HL-60 (cell line): ENCODE results near the gene MAGIX.
A peak's percentile ranks its signal among the peaks of the same experiment; 100 is the strongest.

Experiments used
- DNase-seq, 2 experiments: peaks; one replicate each; pipeline ENCODE4 v3.0.0-alpha.2; 2010 to 2020; ENCODE audit warnings: low read depth in 1 of 2, low spot score in 1 of 2
- H3K27ac ChIP-seq: fragments of 250-450 bp; sonication (Bioruptor Pico); replicated peaks from 2 replicates; pipeline ENCODE4 v1.5.1; 2020; ENCODE audit warnings: mild to moderate bottlenecking, moderate library complexity
- H3K27me3 ChIP-seq: fragments of 250-450 bp; sonication (Bioruptor Pico); 2 replicates; pipeline ENCODE4 v1.5.1; 2021; ENCODE audit warnings: mild to moderate bottlenecking, moderate library complexity; ENCODE audit not compliant: insufficient read depth, poor library complexity, severe bottlenecking
- H3K4me3 ChIP-seq: replicated peaks from 2 replicates; pipeline ENCODE4 v1.5.1; 2011; ENCODE audit warnings: mild to moderate bottlenecking, control low read depth, low read length; ENCODE audit not compliant: insufficient read depth
- CTCF ChIP-seq: IDR thresholded peaks from one replicate; pipeline ENCODE4 v1.5.1; 2011; ENCODE audit warnings: low read length, control low read depth, inconsistent platforms; ENCODE audit not compliant: insufficient read depth
- GABPA ChIP-seq: IDR thresholded peaks from 2 replicates; pipeline ENCODE4 v1.6.1; 2012; ENCODE audit warnings: low read depth
- POLR2AphosphoS5 ChIP-seq: IDR thresholded peaks from 2 replicates; pipeline ENCODE4 v1.6.1; 2012; ENCODE audit warnings: low read depth
- SPI1 ChIP-seq: IDR thresholded peaks from 2 replicates; pipeline ENCODE4 v1.6.1; 2012; ENCODE audit warnings: low read depth, mild to moderate bottlenecking, borderline replicate concordance
- long read RNA-seq: library from polyadenylated mRNA; unstranded; transcript quantifications from one replicate; pipeline ENCODE4 v2.0.0, GENCODE V29; 2020
- TF ChIP-seq, protein P1 (sequence below): IDR thresholded peaks from 2 replicates; pipeline ENCODE4 v1.6.1; 2012; ENCODE audit warnings: low read depth; ENCODE audit not compliant: insufficient replicate concordance

The MAGIX gene
- long read RNA-seq, partial matches to known transcripts = 1 of 1 reads
- long read RNA-seq, other reads (novel, unspliced or antisense) = 0 of 1 reads

GRCh38 chrX:49162620-49163019 lies at the start of gene MAGIX:
Gene MAGIX, plus strand, starts transcription at chrX:49162758. Its CDS starts 132 bp downstream, at chrX:49162890.
- Histone ChIP-seq H3K4me3 (no peak within 1 kb of the TSS; the same call in 1 of the 2 replicates), H3K27me3 (no peaks in the 10 kb centered on the region), H3K27ac (peak within 1 kb of the TSS; percentile 92)
- no peak for TF ChIP-seq GABPA
- TF ChIP-seq SPI1 = no peak
- no peak for TF ChIP-seq POLR2AphosphoS5
- no peak for TF ChIP-seq CTCF
- TF ChIP-seq, protein P1, sequence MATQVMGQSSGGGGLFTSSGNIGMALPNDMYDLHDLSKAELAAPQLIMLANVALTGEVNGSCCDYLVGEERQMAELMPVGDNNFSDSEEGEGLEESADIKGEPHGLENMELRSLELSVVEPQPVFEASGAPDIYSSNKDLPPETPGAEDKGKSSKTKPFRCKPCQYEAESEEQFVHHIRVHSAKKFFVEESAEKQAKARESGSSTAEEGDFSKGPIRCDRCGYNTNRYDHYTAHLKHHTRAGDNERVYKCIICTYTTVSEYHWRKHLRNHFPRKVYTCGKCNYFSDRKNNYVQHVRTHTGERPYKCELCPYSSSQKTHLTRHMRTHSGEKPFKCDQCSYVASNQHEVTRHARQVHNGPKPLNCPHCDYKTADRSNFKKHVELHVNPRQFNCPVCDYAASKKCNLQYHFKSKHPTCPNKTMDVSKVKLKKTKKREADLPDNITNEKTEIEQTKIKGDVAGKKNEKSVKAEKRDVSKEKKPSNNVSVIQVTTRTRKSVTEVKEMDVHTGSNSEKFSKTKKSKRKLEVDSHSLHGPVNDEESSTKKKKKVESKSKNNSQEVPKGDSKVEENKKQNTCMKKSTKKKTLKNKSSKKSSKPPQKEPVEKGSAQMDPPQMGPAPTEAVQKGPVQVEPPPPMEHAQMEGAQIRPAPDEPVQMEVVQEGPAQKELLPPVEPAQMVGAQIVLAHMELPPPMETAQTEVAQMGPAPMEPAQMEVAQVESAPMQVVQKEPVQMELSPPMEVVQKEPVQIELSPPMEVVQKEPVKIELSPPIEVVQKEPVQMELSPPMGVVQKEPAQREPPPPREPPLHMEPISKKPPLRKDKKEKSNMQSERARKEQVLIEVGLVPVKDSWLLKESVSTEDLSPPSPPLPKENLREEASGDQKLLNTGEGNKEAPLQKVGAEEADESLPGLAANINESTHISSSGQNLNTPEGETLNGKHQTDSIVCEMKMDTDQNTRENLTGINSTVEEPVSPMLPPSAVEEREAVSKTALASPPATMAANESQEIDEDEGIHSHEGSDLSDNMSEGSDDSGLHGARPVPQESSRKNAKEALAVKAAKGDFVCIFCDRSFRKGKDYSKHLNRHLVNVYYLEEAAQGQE = no peak
- no peak for DNase-seq

GRCh38 chrX:49116076-49116475 lies 46.5 kb upstream of the MAGIX start:
- no peak overlapping the region for H3K27ac ChIP-seq
- no peaks in the 10 kb centered on the region for H3K27me3 ChIP-seq
- H3K4me3 ChIP-seq = no peak overlapping the region
- DNase-seq = no peak
- TF ChIP-seq, protein P1 = no peak
- TF ChIP-seq SPI1 = no peak
- TF ChIP-seq GABPA = no peak
- no peak for TF ChIP-seq POLR2AphosphoS5
- TF ChIP-seq CTCF = no peak

- Histone ChIP-seq H3K27ac (no peak overlapping the region), H3K4me3 (no peak overlapping the region), H3K27me3 (no peaks in the 10 kb centered on the region)
- no peak for TF ChIP-seq POLR2AphosphoS5
- no peak for TF ChIP-seq SPI1
- no peak for DNase-seq
These were observed 45.8 kb upstream of the MAGIX start for GRCh38 chrX:49116716-49117115.

DNA sequence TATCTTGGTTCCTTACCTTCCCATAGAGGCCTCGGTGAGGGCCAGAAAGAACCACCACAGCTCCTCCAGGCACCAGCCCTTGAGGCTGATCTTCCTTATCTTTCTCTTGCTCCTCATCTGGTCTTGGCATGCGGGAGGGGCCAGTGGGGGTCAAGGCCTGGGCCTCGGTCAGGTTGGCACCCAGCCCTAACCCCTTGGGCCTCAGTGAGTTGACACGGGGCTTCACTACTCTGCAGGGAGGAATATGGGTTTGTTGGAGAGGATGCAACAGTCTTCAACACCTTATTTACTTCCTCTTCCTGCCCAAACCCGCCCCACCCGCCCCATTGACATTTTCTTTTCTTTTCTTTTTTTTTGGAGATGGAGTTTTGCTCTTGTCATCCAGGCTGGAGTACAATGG lies 45.0 kb upstream of the MAGIX start:
- no peak for DNase-seq

More for the DNA sequence above, 45.0 kb upstream of the MAGIX start:
- H3K27me3 ChIP-seq = no peaks in the 10 kb centered on the region
- no peak overlapping the region for H3K4me3 ChIP-seq
- no peak overlapping the region for H3K27ac ChIP-seq
- TF ChIP-seq SPI1 (no peak), GABPA (no peak), CTCF (no peak), POLR2AphosphoS5 (no peak)
- TF ChIP-seq, protein P1 = no peak
